Trophoblast cell (in vitro differentiated cells and primary cell): ENCODE measurements around the gene MAML2.

ENCODE experiments used
- DNase-seq, 2 donors: peaks; one replicate each; pipeline ENCODE4 v3.0.0-alpha.2; 2016
- H2AFZ ChIP-seq: 2 replicates; pipeline ENCODE4 v1.6.1; 2013; ENCODE audit warnings: low read length, moderate library complexity, mild to moderate bottlenecking; ENCODE audit not compliant: insufficient read depth, poor library complexity
- H2AK5ac ChIP-seq: 2 replicates; pipeline ENCODE4 v1.6.1; 2013; ENCODE audit warnings: mild to moderate bottlenecking, low read length
- H2BK120ac ChIP-seq: 2 replicates; pipeline ENCODE4 v1.6.1; 2013; ENCODE audit warnings: low read length, mild to moderate bottlenecking, moderate library complexity; ENCODE audit not compliant: insufficient read depth, poor library complexity
- H2BK12ac ChIP-seq: 2 replicates; pipeline ENCODE4 v1.6.1; 2013; ENCODE audit warnings: mild to moderate bottlenecking, low read length, moderate library complexity
- H2BK5ac ChIP-seq: 2 replicates; pipeline ENCODE4 v1.6.1; 2013; ENCODE audit warnings: low read length, low read depth, moderate library complexity, mild to moderate bottlenecking; ENCODE audit not compliant: poor library complexity
- H3K14ac ChIP-seq: 2 replicates; pipeline ENCODE4 v1.6.1; 2013; ENCODE audit warnings: mild to moderate bottlenecking, low read length
- H3K18ac ChIP-seq: 2 replicates; pipeline ENCODE4 v1.6.1; 2013; ENCODE audit warnings: mild to moderate bottlenecking, low read length
- H3K23ac ChIP-seq: 2 replicates; pipeline ENCODE4 v1.6.1; 2013; ENCODE audit warnings: low read length
- H3K27ac ChIP-seq: 2 replicates; pipeline ENCODE4 v1.5.1; 2013; ENCODE audit warnings: low read depth, mild to moderate bottlenecking, inconsistent platforms, low read length, moderate library complexity
- H3K27me3 ChIP-seq: 2 replicates; pipeline ENCODE4 v1.6.1; 2013; ENCODE audit warnings: inconsistent platforms, mild to moderate bottlenecking, low read length, moderate library complexity; ENCODE audit not compliant: insufficient read depth
- H3K36me3 ChIP-seq, 2 experiments: 1 replicate in 1 of 2; 2 replicates in 1 of 2; pipeline ENCODE4 v1.6.1; 2013; ENCODE audit warnings: low read length in 2 of 2, mild to moderate bottlenecking in 2 of 2, moderate library complexity in 1 of 2; ENCODE audit not compliant: insufficient read depth in 2 of 2, control insufficient read depth in 1 of 2
- H3K4ac ChIP-seq: 2 replicates; pipeline ENCODE4 v1.6.1; 2013; ENCODE audit warnings: low read depth, mild to moderate bottlenecking, low read length, moderate library complexity
- H3K4me1 ChIP-seq, 2 experiments: 1 replicate in 1 of 2; 2 replicates in 1 of 2; pipeline ENCODE4 v1.6.1; 2013; ENCODE audit warnings: low read length in 2 of 2, mild to moderate bottlenecking in 2 of 2, moderate library complexity in 1 of 2; ENCODE audit not compliant: insufficient read depth in 2 of 2, control insufficient read depth in 1 of 2
- H3K4me2 ChIP-seq: 2 replicates; pipeline ENCODE4 v1.6.1; 2013; ENCODE audit warnings: inconsistent platforms, mild to moderate bottlenecking, low read length, moderate library complexity
- H3K4me3 ChIP-seq: 2 replicates; pipeline ENCODE4 v1.5.1; 2013; ENCODE audit warnings: mild to moderate bottlenecking, low read depth, low read length, inconsistent platforms
- H3K79me1 ChIP-seq: one replicate; pipeline ENCODE4 v1.6.1; 2013; ENCODE audit warnings: low read length
- H3K79me2 ChIP-seq: 2 replicates; pipeline ENCODE4 v1.6.1; 2013; ENCODE audit warnings: low read length, mild to moderate bottlenecking; ENCODE audit not compliant: control insufficient read depth, insufficient read depth, poor library complexity
- H3K9ac ChIP-seq: 2 replicates; pipeline ENCODE4 v1.6.1; 2013; ENCODE audit warnings: mild to moderate bottlenecking, low read length
- H3K9me3 ChIP-seq: 2 replicates; pipeline ENCODE4 v1.6.1; 2013; ENCODE audit warnings: low read depth, mild to moderate bottlenecking, control low read depth, inconsistent platforms, low read length; ENCODE audit not compliant: insufficient read depth
- H4K12ac ChIP-seq: 2 replicates; pipeline ENCODE4 v1.6.1; 2013; ENCODE audit warnings: low read depth, mild to moderate bottlenecking, low read length, moderate library complexity
- H4K8ac ChIP-seq: 2 replicates; pipeline ENCODE4 v1.6.1; 2013; ENCODE audit warnings: low read depth, mild to moderate bottlenecking, low read length, moderate library complexity
- H4K91ac ChIP-seq: one replicate; pipeline ENCODE4 v1.6.1; 2013; ENCODE audit warnings: low read depth, mild to moderate bottlenecking, low read length, moderate library complexity
- WGBS: extraction: QIAGEN DNeasy Blood & Tissue Kit; methylation state at CpG from one replicate; pipeline ENCODE4 v1.1.7; 2013; ENCODE audit warnings: missing lambda C conversion rate; ENCODE audit not compliant: insufficient read length, insufficient coverage; ENCODE audit errors: extremely low coverage; 5-methylcytosine and 5-hydroxymethylcytosine counted together

Gene MAML2

GRCh38 chr11:96329855-96330510 is 13.0 kb downstream of the MAML2 start:
- Histone ChIP-seq H3K4me2 (no peak overlapping the region), H3K4me3 (no peak overlapping the region), H4K12ac (no peak overlapping the region), H4K91ac (no peak overlapping the region), H3K4ac (peak overlapping the region; percentile 85), H3K79me1 (peaks cover 18% of the 10 kb centered on the region), H2AFZ (no peak overlapping the region), H3K27ac (no peak overlapping the region), H4K8ac (no peak overlapping the region), H3K9me3 (no peaks in the 10 kb centered on the region), H3K14ac (no peak overlapping the region), H3K36me3 (peaks cover 5 to 9% of the 10 kb centered on the region in 2 experiments), H2BK12ac (no peak overlapping the region), H3K4me1 (peaks cover 12 to 22% of the 10 kb centered on the region in 2 experiments), H3K9ac (no peak overlapping the region), H3K18ac (no peak overlapping the region), H2AK5ac (no peak overlapping the region), H2BK120ac (no peak overlapping the region), H2BK5ac (no peak overlapping the region), H3K23ac (no peak overlapping the region), H3K27me3 (no peaks in the 10 kb centered on the region), H3K79me2 (peaks cover 10% of the 10 kb centered on the region)
- DNase-seq = no peak
- no CpG with 5 or more reads among the region's 3 CpGs for WGBS

GRCh38 chr11:96329419-96329818 is 13.6 kb downstream of the MAML2 start:
- Histone ChIP-seq H3K4me2 (no peak overlapping the region), H3K14ac (no peak overlapping the region), H3K79me2 (peaks cover 8% of the 10 kb centered on the region), H3K79me1 (peaks cover 20% of the 10 kb centered on the region), H2BK12ac (no peak overlapping the region), H3K27me3 (no peaks in the 10 kb centered on the region), H3K27ac (no peak overlapping the region), H4K8ac (no peak overlapping the region), H3K4ac (peak overlapping the region; percentile 33), H4K12ac (no peak overlapping the region), H3K23ac (no peak overlapping the region), H2AFZ (no peak overlapping the region), H3K36me3 (peaks cover 5 to 7% of the 10 kb centered on the region in 2 experiments), H4K91ac (no peak overlapping the region), H3K4me3 (no peak overlapping the region), H3K9me3 (no peaks in the 10 kb centered on the region), H2BK5ac (no peak overlapping the region), H3K9ac (no peak overlapping the region), H2BK120ac (no peak overlapping the region), H3K18ac (no peak overlapping the region), H2AK5ac (no peak overlapping the region), H3K4me1 (peaks cover 12 to 23% of the 10 kb centered on the region in 2 experiments)
- WGBS = no CpG with 5 or more reads among the region's 1 CpG
- DNase-seq = peak in 1 of 2 donors; percentile 45

GRCh38 chr11:96328395-96329010 is 14.5 kb downstream of the MAML2 start:
- peaks cover 15 to 29% of the 10 kb centered on the region in 2 experiments for H3K4me1 ChIP-seq
- no peak overlapping the region for H2BK120ac ChIP-seq
- no peak overlapping the region for H2AFZ ChIP-seq
- H3K27ac ChIP-seq = peak overlapping the region; percentile 49
- H3K79me2 ChIP-seq = peaks cover 10% of the 10 kb centered on the region
- H3K14ac ChIP-seq = no peak overlapping the region
- no peak overlapping the region for H2BK12ac ChIP-seq
- H3K9ac ChIP-seq = no peak overlapping the region
- H3K36me3 ChIP-seq = peaks cover 5 to 7% of the 10 kb centered on the region in 2 experiments
- H3K4me2 ChIP-seq = no peak overlapping the region
- peak overlapping the region; percentile 12 for H2BK5ac ChIP-seq
- H3K4me3 ChIP-seq = no peak overlapping the region
- no peak overlapping the region for H3K18ac ChIP-seq
- H2AK5ac ChIP-seq = no peak overlapping the region
- H3K79me1 ChIP-seq = peaks cover 22% of the 10 kb centered on the region
- no peaks in the 10 kb centered on the region for H3K9me3 ChIP-seq
- no peak overlapping the region for H4K8ac ChIP-seq
- no peak overlapping the region for H4K12ac ChIP-seq
- no peaks in the 10 kb centered on the region for H3K27me3 ChIP-seq
- H3K4ac ChIP-seq = peak overlapping the region; percentile 33
- DNase-seq = no peak
- no peak overlapping the region for H3K23ac ChIP-seq
- H4K91ac ChIP-seq = no peak overlapping the region
- no CpG with 5 or more reads among the region's 8 CpGs for WGBS

GRCh38 chr11:96326959-96327358 is 16.0 kb downstream of the MAML2 start:
- Histone ChIP-seq H3K9ac (no peak overlapping the region), H3K27me3 (no peaks in the 10 kb centered on the region)
- no CpG with 5 or more reads among the region's 7 CpGs for WGBS

More at GRCh38 chr11:96326959-96327358, 16.0 kb downstream of the MAML2 start:
- H3K4me1 ChIP-seq = peaks cover 16 to 29% of the 10 kb centered on the region in 2 experiments
- no peaks in the 10 kb centered on the region for H3K9me3 ChIP-seq
- H3K79me2 ChIP-seq = peaks cover 10% of the 10 kb centered on the region
- no peak overlapping the region for H3K23ac ChIP-seq
- no peak overlapping the region for H4K8ac ChIP-seq
- no peak overlapping the region for H3K18ac ChIP-seq
- H2AK5ac ChIP-seq = no peak overlapping the region
- no peak overlapping the region for H3K4me2 ChIP-seq
- H3K27ac ChIP-seq = no peak overlapping the region
- H3K14ac ChIP-seq = no peak overlapping the region
- no peak overlapping the region for H2BK120ac ChIP-seq
- H3K4me3 ChIP-seq = no peak overlapping the region
- peaks cover 23% of the 10 kb centered on the region for H3K79me1 ChIP-seq
- H4K91ac ChIP-seq = no peak overlapping the region
- H2BK12ac ChIP-seq = no peak overlapping the region
- peaks cover 5 to 7% of the 10 kb centered on the region in 2 experiments for H3K36me3 ChIP-seq
- peak in 1 of 2 donors; percentile 52 for DNase-seq
- no peak overlapping the region for H3K4ac ChIP-seq
- no peak overlapping the region for H2AFZ ChIP-seq
- no peak overlapping the region for H4K12ac ChIP-seq
- H2BK5ac ChIP-seq = no peak overlapping the region
